ENCODE results near the gene RPS6KC1. TPM values are rescaled to one million over a fixed set of nuclear protein-coding genes. Genes with fewer than 3 reads are reported as not detected.

RPS6KC1 gene
- total and polyA plus RNA-seq, 9 of the 15 experiments (the other 6 are each of a cell fraction or from before 2014, with no cell fraction given), result 4.3 to 34.6 (median 20.9) TPM

DNA sequence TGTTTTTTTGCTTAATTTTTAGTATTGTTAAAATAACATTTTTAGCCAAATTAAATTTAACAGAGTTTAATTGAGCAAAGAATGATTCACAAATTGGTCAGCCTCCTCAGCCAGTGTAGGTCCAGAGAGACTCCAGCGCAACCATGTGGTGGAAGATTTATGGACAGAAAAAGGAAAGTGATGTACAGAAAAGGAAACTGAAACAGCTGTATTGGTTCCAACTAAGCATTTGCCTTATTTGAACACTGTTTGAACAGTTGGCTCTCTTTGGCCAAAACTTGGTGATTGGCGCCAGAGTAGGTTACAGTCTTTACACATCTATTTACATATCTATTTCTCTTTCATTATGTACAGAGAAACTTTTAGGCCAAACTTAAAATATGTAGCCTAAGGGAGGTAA, 19.4 kb downstream of the RPS6KC1 start:
- peak in 2 of 4 experiments; percentile 49 to 75 for DNase-seq (ENCODE audit: extremely low read depth in 1 of 4, low spot score in 3 of 4)
- WGBS (ENCODE audit: insufficient coverage, low coverage, missing lambda C conversion rate), result 5% methylated on average over 2 of the region's 2 CpGs
- Histone ChIP-seq H3K27ac (ENCODE audit: extremely low read depth, low read depth, low read length) (no peak overlapping the region), H3K4me3 (no peak overlapping the region), H3K9ac (ENCODE audit: insufficient read depth in 1 of 2, low read depth in 2 of 2, low read length in 2 of 2) (no peak overlapping the region), H2AFZ (ENCODE audit: low read depth, low read length) (no peak overlapping the region), H3K4me2 (ENCODE audit: insufficient read depth, low read length) (peak overlapping the region; percentile 22; the same call in 1 of the 2 replicates), H3K4me1 (replicated peaks in 1 of 2; ENCODE audit: control insufficient read depth in 2 of 2, insufficient read depth in 2 of 2, low read length in 2 of 2) (peaks cover 3 to 30% of the 10 kb centered on the region in 2 experiments; a peak in 3 of 5 replicates), H3K9me3 (replicated peaks; ENCODE audit: control insufficient read depth, insufficient read depth, low read depth, low read length) (no peaks in the 10 kb centered on the region), H3K27me3 (ENCODE audit: control insufficient read depth in 2 of 2, insufficient read depth in 2 of 2, low read length in 2 of 2) (no peaks in the 10 kb centered on the region), H4K20me1 (replicated peaks; ENCODE audit: control insufficient read depth, insufficient read depth, low read length) (peaks cover 7% of the 10 kb centered on the region; the same call in 1 of the 2 replicates), H3K79me2 (ENCODE audit: control insufficient read depth, insufficient read depth, low read length) (peaks cover 64% of the 10 kb centered on the region), H3K36me3 (ENCODE audit: control insufficient read depth, insufficient read depth, low read length) (peaks cover 6% of the 10 kb centered on the region; the same call in 2 of the 3 replicates), H3K9me1 (ENCODE audit: control insufficient read depth, insufficient read depth, low read length) (no peaks in the 10 kb centered on the region)
- FAIRE-seq, result peak; percentile 56
- in situ Hi-C loops (cut with MboI) (no loop called here), intact Hi-C loops (cut with micrococcal nuclease) (loop anchor here (1.0 to 2.0 kb wide), 5 partner anchors 20 to 149 kb away; partner anchors contain the start of genes ANGEL2 and RPS6KC1)
- CTCF ChIA-PET (ENCODE audit: low intra/inter-chr PET ratio), result interaction anchor here (0.6 to 2.0 kb wide), 3 partner anchors 149 to 320 kb away, joined by 3 to 7 read pairs (median 4); no protein-coding TSS in a partner anchor
- peak; percentile 85 for ATAC-seq
- POLR2A ChIA-PET, result interaction anchor here (0.6 to 2.1 kb wide), 4 partner anchors 10 to 84 kb away, joined by 3 to 8 read pairs (median 6); no protein-coding TSS in a partner anchor
- no TSS peak for BruUV-seq (replicated peaks)
- no peak for TF ChIP-seq MCM2 (IDR thresholded peaks at IDR 0.05; ENCODE audit: low read depth)
- 0 out of 2 replicates have a peak, but pooled peaks have one; percentile 51 for TF ChIP-seq CC2D1A (IDR thresholded peaks at IDR 0.05)
- TF ChIP-seq ZNF124 (CRISPR knock-in tag; IDR thresholded peaks at IDR 0.05), result no peak
- no peak for TF ChIP-seq ZFP1 (CRISPR knock-in tag; IDR thresholded peaks at IDR 0.05)
- TF ChIP-seq ARID2 (IDR thresholded peaks at IDR 0.05), result 0 out of 2 replicates have a peak, but pooled peaks have one; percentile 27
- TF ChIP-seq MYC (IDR thresholded peaks at IDR 0.05; ENCODE audit: low read depth, low read length), result 0 out of 2 replicates have a peak, but pooled peaks have one; percentile 31
- no peak for TF ChIP-seq MYC (CRISPR knock-in tag; IDR thresholded peaks at IDR 0.05; ENCODE audit: borderline replicate concordance, low read depth)
- TF ChIP-seq, protein P1, sequence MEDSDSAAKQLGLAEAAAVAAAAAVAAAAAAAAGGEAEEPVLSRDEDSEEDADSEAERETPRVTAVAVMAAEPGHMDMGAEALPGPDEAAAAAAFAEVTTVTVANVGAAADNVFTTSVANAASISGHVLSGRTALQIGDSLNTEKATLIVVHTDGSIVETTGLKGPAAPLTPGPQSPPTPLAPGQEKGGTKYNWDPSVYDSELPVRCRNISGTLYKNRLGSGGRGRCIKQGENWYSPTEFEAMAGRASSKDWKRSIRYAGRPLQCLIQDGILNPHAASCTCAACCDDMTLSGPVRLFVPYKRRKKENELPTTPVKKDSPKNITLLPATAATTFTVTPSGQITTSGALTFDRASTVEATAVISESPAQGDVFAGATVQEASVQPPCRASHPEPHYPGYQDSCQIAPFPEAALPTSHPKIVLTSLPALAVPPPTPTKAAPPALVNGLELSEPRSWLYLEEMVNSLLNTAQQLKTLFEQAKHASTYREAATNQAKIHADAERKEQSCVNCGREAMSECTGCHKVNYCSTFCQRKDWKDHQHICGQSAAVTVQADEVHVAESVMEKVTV (CRISPR knock-in tag; IDR thresholded peaks at IDR 0.05), result peak; percentile 90
- TF ChIP-seq, protein P2, sequence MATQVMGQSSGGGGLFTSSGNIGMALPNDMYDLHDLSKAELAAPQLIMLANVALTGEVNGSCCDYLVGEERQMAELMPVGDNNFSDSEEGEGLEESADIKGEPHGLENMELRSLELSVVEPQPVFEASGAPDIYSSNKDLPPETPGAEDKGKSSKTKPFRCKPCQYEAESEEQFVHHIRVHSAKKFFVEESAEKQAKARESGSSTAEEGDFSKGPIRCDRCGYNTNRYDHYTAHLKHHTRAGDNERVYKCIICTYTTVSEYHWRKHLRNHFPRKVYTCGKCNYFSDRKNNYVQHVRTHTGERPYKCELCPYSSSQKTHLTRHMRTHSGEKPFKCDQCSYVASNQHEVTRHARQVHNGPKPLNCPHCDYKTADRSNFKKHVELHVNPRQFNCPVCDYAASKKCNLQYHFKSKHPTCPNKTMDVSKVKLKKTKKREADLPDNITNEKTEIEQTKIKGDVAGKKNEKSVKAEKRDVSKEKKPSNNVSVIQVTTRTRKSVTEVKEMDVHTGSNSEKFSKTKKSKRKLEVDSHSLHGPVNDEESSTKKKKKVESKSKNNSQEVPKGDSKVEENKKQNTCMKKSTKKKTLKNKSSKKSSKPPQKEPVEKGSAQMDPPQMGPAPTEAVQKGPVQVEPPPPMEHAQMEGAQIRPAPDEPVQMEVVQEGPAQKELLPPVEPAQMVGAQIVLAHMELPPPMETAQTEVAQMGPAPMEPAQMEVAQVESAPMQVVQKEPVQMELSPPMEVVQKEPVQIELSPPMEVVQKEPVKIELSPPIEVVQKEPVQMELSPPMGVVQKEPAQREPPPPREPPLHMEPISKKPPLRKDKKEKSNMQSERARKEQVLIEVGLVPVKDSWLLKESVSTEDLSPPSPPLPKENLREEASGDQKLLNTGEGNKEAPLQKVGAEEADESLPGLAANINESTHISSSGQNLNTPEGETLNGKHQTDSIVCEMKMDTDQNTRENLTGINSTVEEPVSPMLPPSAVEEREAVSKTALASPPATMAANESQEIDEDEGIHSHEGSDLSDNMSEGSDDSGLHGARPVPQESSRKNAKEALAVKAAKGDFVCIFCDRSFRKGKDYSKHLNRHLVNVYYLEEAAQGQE (IDR thresholded peaks at IDR 0.05; ENCODE audit: borderline replicate concordance), result peak; percentile 78; the same call in 1 of the 2 replicates
- TF ChIP-seq, protein P2 (CRISPR knock-in tag; IDR thresholded peaks at IDR 0.05; ENCODE audit: low read depth), result no peak
- 0 out of 2 replicates have a peak, but pooled peaks have one; percentile 40 for TF ChIP-seq SMC3 (conservative IDR thresholded peaks at IDR 0.05; ENCODE audit: insufficient read depth, low read depth, low read length)
- TF ChIP-seq FOXM1 (IDR thresholded peaks at IDR 0.05; ENCODE audit: low read depth), result peak; percentile 53
- no peak for TF ChIP-seq FOXM1 (CRISPR knock-in tag; IDR thresholded peaks at IDR 0.05; ENCODE audit: low read depth)

Measured in K562 (cell line).